Neural cell (in vitro differentiated cells): ENCODE measurements around the gene ASNS. TPM values are rescaled to one million over a fixed set of nuclear protein-coding genes. Genes with fewer than 3 reads are reported as not detected.
"Not testable (repeated sequence)": the region's sequence is repeated elsewhere in the genome, so short reads cannot be mapped to it uniquely, and the experiment has no call there.

ENCODE experiments used
- H2AFZ ChIP-seq: fragments of 200-600, 300-800 bp; sonication (generic), shearing (Covaris generic); 2 replicates; pipeline ENCODE4 v1.6.0; 2014; ENCODE audit warnings: low read depth, mild to moderate bottlenecking, antibody characterized with exemption, low read length, moderate library complexity
- H3F3A ChIP-seq: fragments of 200-600 bp; shearing (Covaris generic); 2 replicates; pipeline ENCODE4 v1.6.1; 2016; ENCODE audit warnings: mild to moderate bottlenecking, moderate library complexity, mixed read lengths, antibody characterized with exemption, low read length; ENCODE audit not compliant: insufficient read depth, poor library complexity, severe bottlenecking
- H3K27ac ChIP-seq: fragments of 200-600, 300-800 bp; sonication (generic), shearing (Covaris generic); 2 replicates; pipeline ENCODE4 v1.5.1; 2014; ENCODE audit warnings: mild to moderate bottlenecking, low read length, moderate library complexity
- H3K27me3 ChIP-seq: fragments of 300-800, 200-600 bp; sonication (generic), shearing (Covaris generic); 2 replicates; pipeline ENCODE4 v1.6.0; 2014; ENCODE audit warnings: mild to moderate bottlenecking, low read depth, low read length, moderate library complexity; ENCODE audit not compliant: insufficient read depth
- H3K36me3 ChIP-seq: fragments of 300-800, 200-600 bp; sonication (generic), shearing (Covaris generic); 2 replicates; pipeline ENCODE4 v1.5.1; 2014; ENCODE audit warnings: mild to moderate bottlenecking, antibody characterized with exemption, low read length, moderate library complexity; ENCODE audit not compliant: insufficient read depth
- H3K4me2 ChIP-seq: fragments of 300-800, 200-600 bp; sonication (generic), shearing (Covaris generic); 2 replicates; pipeline ENCODE4 v1.6.0; 2014; ENCODE audit warnings: mild to moderate bottlenecking, low read length
- H3K4me3 ChIP-seq: fragments of 300-800, 200-600 bp; sonication (generic), shearing (Covaris generic); 2 replicates; pipeline ENCODE4 v1.5.1; 2014; ENCODE audit warnings: mild to moderate bottlenecking, low read length, moderate library complexity
- H3K79me2 ChIP-seq: fragments of 200-600 bp; shearing (Covaris generic); replicated peaks from 2 replicates; pipeline ENCODE4 v1.6.0; 2014; ENCODE audit warnings: mild to moderate bottlenecking, low read length, moderate library complexity; ENCODE audit not compliant: insufficient read depth
- H3K9ac ChIP-seq: fragments of 300-800, 200-600 bp; sonication (generic), shearing (Covaris generic); 2 replicates; pipeline ENCODE4 v1.6.1; 2016; ENCODE audit warnings: mild to moderate bottlenecking, low read length, mixed read lengths
- H3K9me2 ChIP-seq: fragments of 200-600 bp; shearing (Covaris generic); 2 replicates; pipeline ENCODE4 v1.6.1; 2016; ENCODE audit warnings: mild to moderate bottlenecking, low read length, mixed read lengths; ENCODE audit not compliant: insufficient read depth
- H3K9me3 ChIP-seq: fragments of 200-600, 300-800 bp; sonication (generic), shearing (Covaris generic); 2 replicates; pipeline ENCODE4 v1.6.1; 2016; ENCODE audit warnings: mild to moderate bottlenecking, mixed run types, low read length, moderate library complexity, mixed read lengths
- H4K20me1 ChIP-seq: fragments of 200-600 bp; shearing (Covaris generic); 2 replicates; pipeline ENCODE4 v1.6.1; 2016; ENCODE audit warnings: mild to moderate bottlenecking, mixed run types; ENCODE audit not compliant: insufficient read depth
- EP300 ChIP-seq: fragments of 450-650 bp; conservative IDR thresholded peaks from 2 replicates; pipeline ENCODE4 v1.6.1; 2014; ENCODE audit warnings: antibody characterized with exemption, mild to moderate bottlenecking, moderate library complexity; ENCODE audit not compliant: poor library complexity, severe bottlenecking
- EZH2 ChIP-seq: fragments of 200-600, 300-800 bp; shearing (Covaris generic), sonication (generic); IDR thresholded peaks from 2 replicates; pipeline ENCODE4 v1.6.1; 2014; ENCODE audit warnings: antibody characterized with exemption, low read length, borderline replicate concordance, mild to moderate bottlenecking; ENCODE audit not compliant: insufficient read depth, poor library complexity, severe bottlenecking
- MXI1 ChIP-seq: fragments of 450-650 bp; conservative IDR thresholded peaks from 2 replicates; pipeline ENCODE4 v1.6.1; 2014; ENCODE audit warnings: antibody characterized with exemption, mild to moderate bottlenecking; ENCODE audit not compliant: poor library complexity, severe bottlenecking
- POLR2AphosphoS5 ChIP-seq: IDR thresholded peaks from 2 replicates; pipeline ENCODE4 v1.6.1; 2012
- RAD21 ChIP-seq: fragments of 450-650 bp; conservative IDR thresholded peaks from 2 replicates; pipeline ENCODE4 v1.6.1; 2014; ENCODE audit warnings: antibody characterized with exemption, mild to moderate bottlenecking, moderate library complexity
- SMC3 ChIP-seq: fragments of 450-650 bp; conservative IDR thresholded peaks from 2 replicates; pipeline ENCODE4 v1.6.1; 2014; ENCODE audit warnings: antibody characterized with exemption, mild to moderate bottlenecking, moderate library complexity; ENCODE audit not compliant: poor library complexity
- TAF1 ChIP-seq: IDR thresholded peaks from 2 replicates; pipeline ENCODE4 v1.6.1; 2012; ENCODE audit warnings: low read depth
- polyA minus RNA-seq: library from RNA; depleted of rRNA, polyadenylated mRNA; stranded (reverse); fragments of >200 nt; gene quantifications from 2 replicates; pipeline ENCODE4 v1.2.3, GENCODE V29; 2014
- polyA plus RNA-seq: library from polyadenylated mRNA; depleted of rRNA; stranded (reverse); fragments of >200 nt; gene quantifications from 2 replicates; pipeline ENCODE4 v1.2.3, GENCODE V29; 2014
- TF ChIP-seq, protein P1 (sequence below): IDR thresholded peaks from 2 replicates; pipeline ENCODE4 v1.6.1; 2012; ENCODE audit warnings: borderline replicate concordance
- TF ChIP-seq, protein P2 (sequence below): fragments of 450-650 bp; IDR thresholded peaks from 2 replicates; pipeline ENCODE4 v1.5.1; 2014; ENCODE audit warnings: antibody characterized with exemption, mild to moderate bottlenecking, moderate library complexity; ENCODE audit not compliant: poor library complexity, severe bottlenecking

Gene ASNS, protein sequence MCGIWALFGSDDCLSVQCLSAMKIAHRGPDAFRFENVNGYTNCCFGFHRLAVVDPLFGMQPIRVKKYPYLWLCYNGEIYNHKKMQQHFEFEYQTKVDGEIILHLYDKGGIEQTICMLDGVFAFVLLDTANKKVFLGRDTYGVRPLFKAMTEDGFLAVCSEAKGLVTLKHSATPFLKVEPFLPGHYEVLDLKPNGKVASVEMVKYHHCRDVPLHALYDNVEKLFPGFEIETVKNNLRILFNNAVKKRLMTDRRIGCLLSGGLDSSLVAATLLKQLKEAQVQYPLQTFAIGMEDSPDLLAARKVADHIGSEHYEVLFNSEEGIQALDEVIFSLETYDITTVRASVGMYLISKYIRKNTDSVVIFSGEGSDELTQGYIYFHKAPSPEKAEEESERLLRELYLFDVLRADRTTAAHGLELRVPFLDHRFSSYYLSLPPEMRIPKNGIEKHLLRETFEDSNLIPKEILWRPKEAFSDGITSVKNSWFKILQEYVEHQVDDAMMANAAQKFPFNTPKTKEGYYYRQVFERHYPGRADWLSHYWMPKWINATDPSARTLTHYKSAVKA
- polyA plus RNA-seq (176 and 198 TPM in 2 replicates), polyA minus RNA-seq (65.0 and 86.5 TPM in 2 replicates)

DNA sequence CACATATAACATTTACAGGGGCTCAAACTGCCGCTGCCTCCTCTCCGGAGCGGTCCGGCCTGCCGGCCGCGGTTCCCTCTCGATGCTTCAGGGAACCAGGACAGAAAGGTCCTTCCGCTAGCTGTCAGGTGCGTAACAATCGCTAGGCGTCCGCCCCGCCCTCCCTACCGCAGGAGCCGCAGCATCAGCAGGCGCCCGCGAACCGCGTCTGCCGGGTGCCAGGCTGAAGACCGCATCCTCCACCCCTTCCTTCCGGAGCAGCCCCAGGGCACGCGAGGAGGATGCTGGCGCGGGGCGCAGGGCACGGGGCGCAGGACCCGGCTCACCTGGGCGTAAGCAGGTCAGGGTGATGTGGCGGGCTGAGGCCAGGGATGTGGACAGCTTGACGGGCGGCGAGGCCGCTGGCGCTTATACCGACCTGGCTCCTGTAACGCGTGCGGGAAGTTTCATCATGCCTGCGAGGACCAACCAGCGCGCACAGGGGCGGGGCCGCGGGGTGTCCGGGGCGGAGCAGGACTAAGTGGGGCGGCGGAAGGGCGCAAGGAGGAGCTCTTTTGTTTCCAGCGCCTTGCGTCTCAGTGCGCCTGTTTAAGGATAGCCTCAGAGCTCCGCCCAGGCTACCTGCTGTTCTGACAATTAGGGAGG lies at the start of gene ASNS:
Gene ASNS, minus strand, starts transcription at position 384 of the 645 bp plus-strand sequence. CDS start 3,252 bp downstream, outside the sequence.
- Histone ChIP-seq H3K9ac (peak within 1 kb of the TSS; percentile 89), H4K20me1 (no peaks in the 10 kb centered on the region), H3K9me2 (no peaks in the 10 kb centered on the region), H3K79me2 (peaks cover 22% of the 10 kb centered on the region), H3K27me3 (no peaks in the 10 kb centered on the region), H3F3A (no peaks in the 10 kb centered on the region), H3K36me3 (no peaks in the 10 kb centered on the region), H3K27ac (peak within 1 kb of the TSS; percentile 91), H3K4me3 (peak within 1 kb of the TSS; percentile 81), H3K9me3 (no peaks in the 10 kb centered on the region), H3K4me2 (peak within 1 kb of the TSS; percentile 49), H2AFZ (peak within 1 kb of the TSS; percentile 89)
- TF ChIP-seq, protein P1, sequence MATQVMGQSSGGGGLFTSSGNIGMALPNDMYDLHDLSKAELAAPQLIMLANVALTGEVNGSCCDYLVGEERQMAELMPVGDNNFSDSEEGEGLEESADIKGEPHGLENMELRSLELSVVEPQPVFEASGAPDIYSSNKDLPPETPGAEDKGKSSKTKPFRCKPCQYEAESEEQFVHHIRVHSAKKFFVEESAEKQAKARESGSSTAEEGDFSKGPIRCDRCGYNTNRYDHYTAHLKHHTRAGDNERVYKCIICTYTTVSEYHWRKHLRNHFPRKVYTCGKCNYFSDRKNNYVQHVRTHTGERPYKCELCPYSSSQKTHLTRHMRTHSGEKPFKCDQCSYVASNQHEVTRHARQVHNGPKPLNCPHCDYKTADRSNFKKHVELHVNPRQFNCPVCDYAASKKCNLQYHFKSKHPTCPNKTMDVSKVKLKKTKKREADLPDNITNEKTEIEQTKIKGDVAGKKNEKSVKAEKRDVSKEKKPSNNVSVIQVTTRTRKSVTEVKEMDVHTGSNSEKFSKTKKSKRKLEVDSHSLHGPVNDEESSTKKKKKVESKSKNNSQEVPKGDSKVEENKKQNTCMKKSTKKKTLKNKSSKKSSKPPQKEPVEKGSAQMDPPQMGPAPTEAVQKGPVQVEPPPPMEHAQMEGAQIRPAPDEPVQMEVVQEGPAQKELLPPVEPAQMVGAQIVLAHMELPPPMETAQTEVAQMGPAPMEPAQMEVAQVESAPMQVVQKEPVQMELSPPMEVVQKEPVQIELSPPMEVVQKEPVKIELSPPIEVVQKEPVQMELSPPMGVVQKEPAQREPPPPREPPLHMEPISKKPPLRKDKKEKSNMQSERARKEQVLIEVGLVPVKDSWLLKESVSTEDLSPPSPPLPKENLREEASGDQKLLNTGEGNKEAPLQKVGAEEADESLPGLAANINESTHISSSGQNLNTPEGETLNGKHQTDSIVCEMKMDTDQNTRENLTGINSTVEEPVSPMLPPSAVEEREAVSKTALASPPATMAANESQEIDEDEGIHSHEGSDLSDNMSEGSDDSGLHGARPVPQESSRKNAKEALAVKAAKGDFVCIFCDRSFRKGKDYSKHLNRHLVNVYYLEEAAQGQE, result peak; percentile 89
- TF ChIP-seq TAF1, result no peak
- peak; percentile 92 for TF ChIP-seq MXI1
- TF ChIP-seq POLR2AphosphoS5, result peak; percentile 92
- peak; percentile 76 for TF ChIP-seq EP300
- TF ChIP-seq, protein P2, sequence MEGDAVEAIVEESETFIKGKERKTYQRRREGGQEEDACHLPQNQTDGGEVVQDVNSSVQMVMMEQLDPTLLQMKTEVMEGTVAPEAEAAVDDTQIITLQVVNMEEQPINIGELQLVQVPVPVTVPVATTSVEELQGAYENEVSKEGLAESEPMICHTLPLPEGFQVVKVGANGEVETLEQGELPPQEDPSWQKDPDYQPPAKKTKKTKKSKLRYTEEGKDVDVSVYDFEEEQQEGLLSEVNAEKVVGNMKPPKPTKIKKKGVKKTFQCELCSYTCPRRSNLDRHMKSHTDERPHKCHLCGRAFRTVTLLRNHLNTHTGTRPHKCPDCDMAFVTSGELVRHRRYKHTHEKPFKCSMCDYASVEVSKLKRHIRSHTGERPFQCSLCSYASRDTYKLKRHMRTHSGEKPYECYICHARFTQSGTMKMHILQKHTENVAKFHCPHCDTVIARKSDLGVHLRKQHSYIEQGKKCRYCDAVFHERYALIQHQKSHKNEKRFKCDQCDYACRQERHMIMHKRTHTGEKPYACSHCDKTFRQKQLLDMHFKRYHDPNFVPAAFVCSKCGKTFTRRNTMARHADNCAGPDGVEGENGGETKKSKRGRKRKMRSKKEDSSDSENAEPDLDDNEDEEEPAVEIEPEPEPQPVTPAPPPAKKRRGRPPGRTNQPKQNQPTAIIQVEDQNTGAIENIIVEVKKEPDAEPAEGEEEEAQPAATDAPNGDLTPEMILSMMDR, result no peak
- TF ChIP-seq EZH2, result no peak
- TF ChIP-seq SMC3, result peak; percentile 47
- no peak for TF ChIP-seq RAD21

DNA sequence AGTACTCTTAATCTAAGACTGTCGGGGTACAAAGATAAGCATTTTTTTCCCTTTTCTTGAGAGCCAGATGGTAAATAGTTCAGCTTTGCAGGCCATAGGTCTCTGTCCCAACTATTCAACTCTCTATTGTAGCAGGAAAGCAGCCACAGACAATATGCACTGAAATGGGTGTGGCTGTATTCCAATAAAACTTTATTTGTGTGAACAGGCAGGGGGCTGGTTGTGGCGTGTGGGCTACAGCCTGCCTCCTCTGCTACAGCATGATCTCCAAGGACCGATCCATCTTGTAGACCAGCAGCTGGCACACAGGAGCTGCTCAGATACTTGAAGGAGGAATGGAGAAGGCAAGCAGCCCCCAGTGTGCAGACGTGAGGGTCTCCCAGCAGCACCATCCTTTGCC lies 49.0 kb upstream of the ASNS start:
- H3K36me3 ChIP-seq, H3K4me3 ChIP-seq, H3K27ac ChIP-seq, H3K9me3 ChIP-seq, H4K20me1 ChIP-seq, H3K9me2 ChIP-seq, H2AFZ ChIP-seq, H3K27me3 ChIP-seq, H3F3A ChIP-seq, H3K4me2 ChIP-seq, H3K79me2 ChIP-seq, H3K9ac ChIP-seq: not testable (repeated sequence)

DNA sequence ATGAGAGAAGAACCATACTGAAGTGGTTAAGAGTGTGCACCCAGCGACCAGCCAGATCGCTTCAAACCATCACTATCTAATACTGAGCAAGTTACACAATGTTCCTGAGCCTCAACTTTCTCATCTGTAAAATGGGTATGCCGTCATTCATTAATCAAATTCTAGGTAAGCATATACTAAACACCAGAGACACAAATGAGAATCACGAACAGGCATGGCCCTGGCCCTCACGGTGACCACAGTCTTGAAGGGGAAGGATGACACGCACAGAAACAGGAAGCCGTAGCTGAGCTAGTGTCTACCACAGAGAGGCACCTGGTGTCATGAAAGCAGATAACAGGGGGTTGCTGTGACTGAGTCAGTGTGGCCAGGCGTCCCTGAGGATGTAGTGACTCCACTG lies 43.1 kb upstream of the ASNS start:
- H3K36me3 ChIP-seq, result not testable (repeated sequence)

DNA sequence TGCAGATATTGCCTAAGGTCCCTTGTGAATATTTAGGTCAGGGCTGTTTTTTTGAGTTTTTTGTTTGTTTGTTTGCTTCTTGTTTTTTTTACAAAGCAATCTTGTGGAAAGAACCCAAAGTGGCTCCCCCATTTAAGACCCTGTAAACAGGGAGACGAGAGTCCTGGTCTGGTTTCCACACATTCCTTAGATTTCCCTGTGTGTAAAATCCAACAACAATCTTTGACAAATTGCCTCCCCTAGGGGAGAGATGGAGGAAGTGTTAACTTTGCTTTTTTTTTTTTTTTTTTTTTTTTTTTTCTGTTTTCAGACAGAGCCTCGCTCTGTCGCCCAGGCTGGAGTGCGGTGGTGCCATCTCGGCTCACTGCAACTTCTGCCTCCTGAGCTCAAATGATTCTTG lies 40.1 kb upstream of the ASNS start:
- H3K27ac ChIP-seq, H3K27me3 ChIP-seq, H3K36me3 ChIP-seq, H4K20me1 ChIP-seq, H3K9ac ChIP-seq, H2AFZ ChIP-seq, H3K4me3 ChIP-seq, H3K9me3 ChIP-seq, H3K9me2 ChIP-seq, H3K79me2 ChIP-seq, H3K4me2 ChIP-seq, H3F3A ChIP-seq: not testable (repeated sequence)

More for the DNA sequence above, 43.1 kb upstream of the ASNS start:
- not testable (repeated sequence) for H3K4me3 ChIP-seq, H3K9me3 ChIP-seq, H3K27me3 ChIP-seq, H4K20me1 ChIP-seq, H3K9me2 ChIP-seq, H3K79me2 ChIP-seq, H3F3A ChIP-seq, H3K9ac ChIP-seq, H3K27ac ChIP-seq, H3K4me2 ChIP-seq, H2AFZ ChIP-seq

DNA sequence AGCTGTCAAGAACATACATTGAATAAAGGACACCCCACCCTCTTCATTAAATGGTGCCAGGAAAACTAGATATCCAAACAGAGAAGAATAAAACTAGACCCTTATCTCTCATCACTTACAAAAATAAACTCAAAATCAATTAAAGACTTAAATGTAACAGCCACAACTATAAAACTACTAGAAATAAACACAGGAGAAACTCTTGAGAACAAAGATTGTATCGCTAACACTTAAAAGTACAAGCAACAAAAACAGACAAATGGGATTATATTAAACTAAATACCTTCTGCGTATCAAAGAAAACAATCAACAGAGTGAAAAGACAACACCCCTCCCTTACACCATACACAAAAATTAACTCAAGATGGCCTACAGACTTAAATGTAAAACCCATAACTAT lies 24.7 kb upstream of the ASNS start:
- not testable (repeated sequence) for H2AFZ ChIP-seq, H3K4me2 ChIP-seq, H3K27me3 ChIP-seq, H3K27ac ChIP-seq, H3K9ac ChIP-seq, H3K4me3 ChIP-seq, H3K9me2 ChIP-seq, H3F3A ChIP-seq, H3K36me3 ChIP-seq, H4K20me1 ChIP-seq, H3K79me2 ChIP-seq, H3K9me3 ChIP-seq
